A673 (cell line): Measurements from ENCODE around the gene BTG1. TPM values are rescaled to one million over a fixed set of nuclear protein-coding genes. Genes with fewer than 3 reads are reported as not detected.

Source experiments
- BruUV-seq: library from RNA; stranded (reverse); fragments of 400-500 nt; replicated peaks from 2 replicates; lab custom pipeline; 2021; lab: Mats Ljungman, UMichigan
- CTCF ChIA-PET: fragments of 300-600 bp; sonication (Branson Sonifier 250); formaldehyde crosslinking; loops from one replicate; lab custom pipeline; 2022; ENCODE audit warnings: antibody characterized with exemption; lab: Charles Lee
- POLR2A ChIA-PET: fragments of 300-600 bp; sonication (Branson Sonifier 250); formaldehyde crosslinking; loops from one replicate; lab custom pipeline; 2022; ENCODE audit warnings: antibody characterized with exemption; ENCODE audit not compliant: low non-redundant PET; lab: Charles Lee
- DNase-seq: peaks from one replicate; pipeline ENCODE4 v3.0.0-alpha.2; 2015; ENCODE audit warnings: low spot score
- H3K27ac ChIP-seq: fragments of 200-600 bp; sonication (generic); 2 replicates; pipeline ENCODE4 v1.5.1; 2016; ENCODE audit warnings: mixed run types, low read depth, mild to moderate bottlenecking, mixed read lengths, antibody characterized with exemption, low read length; ENCODE audit not compliant: poor library complexity, severe bottlenecking
- H3K27me3 ChIP-seq: fragments of 200-600 bp; sonication (generic); replicated peaks from 2 replicates; pipeline ENCODE4 v1.6.1; 2017; ENCODE audit warnings: mixed run types, low read depth, mild to moderate bottlenecking, mixed read lengths, antibody characterized with exemption, low read length; ENCODE audit not compliant: insufficient read depth, poor library complexity
- H3K36me3 ChIP-seq: fragments of 200-600 bp; sonication (generic); 2 replicates; pipeline ENCODE4 v1.6.1; 2016; ENCODE audit warnings: mixed run types, mild to moderate bottlenecking, mixed read lengths, antibody characterized with exemption, low read length; ENCODE audit not compliant: insufficient read depth, poor library complexity, severe bottlenecking
- H3K4me1 ChIP-seq: fragments of 200-600 bp; sonication (generic); 2 replicates; pipeline ENCODE4 v1.6.1; 2017; ENCODE audit warnings: mixed run types, mild to moderate bottlenecking, mixed read lengths, antibody characterized with exemption, low read length; ENCODE audit not compliant: insufficient read depth, poor library complexity, severe bottlenecking
- H3K4me3 ChIP-seq: fragments of 200-600 bp; sonication (generic); 2 replicates; pipeline ENCODE4 v1.5.1; 2016; ENCODE audit warnings: low read depth, mixed run types, mild to moderate bottlenecking, mixed read lengths, low read length; ENCODE audit not compliant: poor library complexity, severe bottlenecking
- H3K9me3 ChIP-seq: fragments of 200-600 bp; sonication (generic); 2 replicates; pipeline ENCODE4 v1.6.1; 2016; ENCODE audit warnings: mixed run types, low read depth, mild to moderate bottlenecking, mixed read lengths, antibody characterized with exemption, low read length; ENCODE audit not compliant: poor library complexity, severe bottlenecking
- CTCF ChIP-seq: fragments of 300-800, 200-600 bp; sonication (generic); conservative IDR thresholded peaks from 2 replicates; pipeline ENCODE4 v1.5.1; 2017; ENCODE audit warnings: low read depth, mild to moderate bottlenecking, antibody characterized with exemption, low read length, moderate library complexity, mixed read lengths
- EZH2 ChIP-seq: fragments of 200-600 bp; sonication (generic); IDR thresholded peaks from 2 replicates; pipeline ENCODE4 v1.6.1; 2017; ENCODE audit warnings: borderline replicate concordance, low read depth, mild to moderate bottlenecking, mixed read lengths, antibody characterized with exemption, low read length; ENCODE audit not compliant: poor library complexity, severe bottlenecking
- intact Hi-C: fragments of 100-400 bp; cut with micrococcal nuclease; formaldehyde crosslinking; loops from one replicate; pipeline ENCODE4 v1.10.0; 2022; ENCODE audit not compliant: unreplicated experiment
- total RNA-seq: library from RNA; stranded (reverse); gene quantifications from 2 replicates; pipeline ENCODE4 v1.2.3, GENCODE V29; 2021

The BTG1 gene
- total RNA-seq, 1 experiment from 2014 or later = 18.0 TPM

- intact Hi-C loops = no loop called here
- Histone ChIP-seq H3K27ac (no peak overlapping the region), H3K4me3 (no peak overlapping the region), H3K9me3 (no peaks in the 10 kb centered on the region), H3K27me3 (no peaks in the 10 kb centered on the region), H3K4me1 (no peaks in the 10 kb centered on the region), H3K36me3 (no peaks in the 10 kb centered on the region)
- no peak for DNase-seq
- TF ChIP-seq CTCF = no peak
- TF ChIP-seq EZH2 = no peak
- CTCF ChIA-PET = no interaction called here
- no TSS peak for BruUV-seq
- POLR2A ChIA-PET = no interaction called here
These were observed 17.0 kb downstream of the BTG1 start for GRCh38 chr12:92128612-92129011.

- Histone ChIP-seq H3K9me3 (no peaks in the 10 kb centered on the region), H3K27ac (no peak overlapping the region), H3K4me3 (no peak overlapping the region), H3K27me3 (no peaks in the 10 kb centered on the region), H3K36me3 (no peaks in the 10 kb centered on the region), H3K4me1 (no peaks in the 10 kb centered on the region)
- CTCF ChIA-PET = no interaction called here
- no peak for DNase-seq
- POLR2A ChIA-PET = interaction anchor here (0.8 kb wide), 1 partner anchor 21 kb away, joined by 3 read pairs; the partner anchor contains the start of gene BTG1
- intact Hi-C loops = no loop called here
- BruUV-seq = no TSS peak
- TF ChIP-seq EZH2 (no peak), CTCF (no peak)
These were observed 21.0 kb downstream of the BTG1 start for GRCh38 chr12:92124689-92125029.

- H3K4me1 ChIP-seq = no peaks in the 10 kb centered on the region
- intact Hi-C loops = no loop called here
- DNase-seq = no peak
- H3K27me3 ChIP-seq = no peaks in the 10 kb centered on the region
- no peaks in the 10 kb centered on the region for H3K36me3 ChIP-seq
- no peak overlapping the region for H3K4me3 ChIP-seq
- ChIA-PET CTCF (no interaction called here), POLR2A (interaction anchor here (0.6 to 0.8 kb wide), 2 partner anchors 22 to 157 kb away, joined by 3 read pairs; partner anchors contain the start of gene BTG1)
- no peaks in the 10 kb centered on the region for H3K9me3 ChIP-seq
- no TSS peak for BruUV-seq
- H3K27ac ChIP-seq = no peak overlapping the region
- TF ChIP-seq CTCF (no peak), EZH2 (no peak)
These were observed 21.6 kb downstream of the BTG1 start for GRCh38 chr12:92123780-92124688.
